Pancreas (tissue), 10 donors: ENCODE measurements around the gene IQGAP2. TPM values are rescaled to one million over a fixed set of nuclear protein-coding genes. Genes with fewer than 3 reads are reported as not detected.

ENCODE experiments used
- ATAC-seq, 4 donors: fragments of 200-7000 bp; cut with Tn5 transposase; one replicate each; pipeline versions ENCODE4 v1.8.0 to v1.9.1; 2020; ENCODE audit warnings: mild to moderate bottlenecking in 4 of 4, moderate library complexity in 4 of 4
- DNase-seq, 6 donors: peaks; one replicate each; pipeline ENCODE4 v3.0.0-alpha.2; 2020
- FAIRE-seq: peaks from 2 replicates; lab custom pipeline; 2012; peaks lifted over from hg19 to GRCh38; lab: Jason Lieb, UNC
- H3K27ac ChIP-seq, 4 donors: fragments of 200-600 bp; sonication (generic); 1 replicate in 3 of 4; 2 replicates in 1 of 4; pipeline versions ENCODE4 v1.5.0 to v1.8.0; 2020
- H3K27me3 ChIP-seq, 4 donors: fragments of 200-600 bp; one replicate each; pipeline ENCODE4 v1.8.0; 2021
- H3K36me3 ChIP-seq, 3 donors: fragments of 200-600 bp; sonication (generic) in 1 of 3; one replicate each; pipeline versions ENCODE4 v1.5.0 to v1.8.0; 2020 to 2021
- H3K4me1 ChIP-seq, 3 donors: fragments of 200-600 bp; one replicate each; pipeline ENCODE4 v1.8.0; 2021
- H3K4me3 ChIP-seq, 4 donors: fragments of 200-600 bp; sonication (generic) in 2 of 4; one replicate each; pipeline versions ENCODE4 v1.5.0 to v1.8.0; 2020 to 2021
- H3K9me3 ChIP-seq, 4 donors: fragments of 200-600 bp; one replicate each; pipeline ENCODE4 v1.8.0; 2021
- CTCF ChIP-seq, 4 donors: fragments of 200-600 bp; sonication (generic) in 3 of 4; IDR thresholded peaks; one replicate each; pipeline versions ENCODE4 v1.5.0 to v1.8.0; 2021; ENCODE audit warnings: antibody characterized with exemption in 4 of 4
- WGBS, 2 donors: extraction: QIAGEN DNeasy Blood & Tissue Kit; methylation state at CpG; one replicate each; pipeline ENCODE4 v1.1.7; 2013; 5-methylcytosine and 5-hydroxymethylcytosine counted together
- intact Hi-C, 3 donors: fragments of 100-400 bp; cut with DNase I; formaldehyde crosslinking; loops; one replicate each; pipeline versions ENCODE4 v1.11.1 to v1.14.2; 2022
- polyA plus RNA-seq, 2 donors: library from polyadenylated mRNA; stranded (reverse); fragments of 200-250 nt; gene quantifications; one replicate each; pipeline ENCODE4 v1.2.3, GENCODE V29; 2013
- total RNA-seq, 6 donors: library from RNA; stranded (reverse); fragmentation: NEBNext Ultra II Directional in 4 of 6; extraction: Animal tissue kit (Norgen Biotek cat#: 25700) in 4 of 6; gene quantifications; one replicate each; pipeline versions ENCODE4 v1.2.1 to v1.2.4, GENCODE V29; 2021 to 2023
- donor health status: healthy with polysubstance abuse.
- donor health status: DM: no; HTN: no; CAD: no; lungs with moderate emphysema.
- donor health status: DM: no; HTN: no; CAD: no.
- donor health status: control.
- donor health status: control.
- donor health status: Bipolar disorder and iron deficiency.
- donor health status: DM: yes; HTN: yes; CAD: no.
- donor health status: DM: no; HTN: no; CAD: no.
- donor health status: DM: no; HTN: no; CAD: no.
- donor health status: DM: yes; HTN: yes; CAD: no.

The IQGAP2 gene
- total and polyA plus RNA-seq, 8 donors: 14.4 to 54.0 (median 35.2) TPM

- H3K27me3 ChIP-seq: no peaks in the 10 kb centered on the region
- FAIRE-seq: no peak
- intact Hi-C loops: no loop called here
- no peaks in the 10 kb centered on the region for H3K4me1 ChIP-seq
- H3K36me3 ChIP-seq: peaks cover 3 to 5% (median 3%) of the 10 kb centered on the region in 3 donors
- no peak for TF ChIP-seq CTCF (IDR thresholded peaks at IDR 0.05)
- ATAC-seq: peak in 1 of 4 donors; percentile 18
- no peak for DNase-seq
- 82 to 83% methylated on average over 7 of the region's 7 CpGs for WGBS, 2 donors
- no peak overlapping the region for H3K27ac ChIP-seq
- no peak overlapping the region for H3K4me3 ChIP-seq
- H3K9me3 ChIP-seq: no peaks in the 10 kb centered on the region
These were observed 287.8 kb downstream of the IQGAP2 start for GRCh38 chr5:76690704-76691466.

GRCh38 chr5:76691467-76692273 lies 288.6 kb downstream of the IQGAP2 start:
- intact Hi-C loops: no loop called here
- ATAC-seq (peak in 1 of 4 donors; percentile 45), DNase-seq (no peak), FAIRE-seq (no peak)
- Histone ChIP-seq H3K9me3 (no peaks in the 10 kb centered on the region), H3K27me3 (no peaks in the 10 kb centered on the region), H3K4me3 (no peak overlapping the region), H3K36me3 (peaks cover 3 to 7% (median 5%) of the 10 kb centered on the region in 3 donors), H3K4me1 (no peaks in the 10 kb centered on the region), H3K27ac (no peak overlapping the region)
- 76 to 80% methylated on average over 5 of the region's 5 CpGs for WGBS, 2 donors
- no peak for TF ChIP-seq CTCF (IDR thresholded peaks at IDR 0.05)

GRCh38 chr5:76692274-76692540 lies 289.1 kb downstream of the IQGAP2 start:
- no peak overlapping the region for H3K4me3 ChIP-seq
- no peaks in the 10 kb centered on the region for H3K9me3 ChIP-seq
- DNase-seq (no peak), FAIRE-seq (no peak), ATAC-seq (no peak)
- intact Hi-C loops: no loop called here
- 95 to 97% methylated on average over 6 of the region's 6 CpGs for WGBS, 2 donors
- no peaks in the 10 kb centered on the region for H3K27me3 ChIP-seq
- TF ChIP-seq CTCF (IDR thresholded peaks at IDR 0.05): no peak
- peaks cover 3 to 8% (median 7%) of the 10 kb centered on the region in 3 donors for H3K36me3 ChIP-seq
- H3K27ac ChIP-seq: no peak overlapping the region
- H3K4me1 ChIP-seq: no peaks in the 10 kb centered on the region

- Histone ChIP-seq H3K4me1 (no peaks in the 10 kb centered on the region), H3K4me3 (no peak overlapping the region), H3K9me3 (no peaks in the 10 kb centered on the region), H3K27me3 (no peaks in the 10 kb centered on the region), H3K27ac (no peak overlapping the region), H3K36me3 (peaks cover 3 to 8% (median 7%) of the 10 kb centered on the region in 3 donors)
- intact Hi-C loops: no loop called here
- DNase-seq: no peak
- 92 to 94% methylated on average over 3 of the region's 3 CpGs for WGBS, 2 donors
- TF ChIP-seq CTCF (IDR thresholded peaks at IDR 0.05): no peak
- ATAC-seq: no peak
- no peak for FAIRE-seq
These were observed 289.6 kb downstream of the IQGAP2 start for GRCh38 chr5:76692651-76693050.
